Breast epithelium (tissue), 3 donors: ENCODE data around the gene CYP4F2.
"Not testable (repeated sequence)": the region's sequence is repeated elsewhere in the genome, so short reads cannot be mapped to it uniquely, and the experiment has no call there.

ENCODE experiments used
- POLR2A ChIP-seq: fragments of 450-650 bp; IDR thresholded peaks from one replicate; pipeline ENCODE4 v1.6.1; 2016; ENCODE audit warnings: antibody characterized with exemption, mild to moderate bottlenecking, moderate library complexity
- POLR2AphosphoS5 ChIP-seq, 3 donors: sonication (generic); formaldehyde crosslinking; IDR thresholded peaks; one replicate each; pipeline ENCODE4 v1.6.1; 2017; ENCODE audit warnings: antibody characterized with exemption in 3 of 3
- TF ChIP-seq, protein P1 (sequence below), 3 donors: fragments of 450-650 bp; IDR thresholded peaks; one replicate each; pipeline ENCODE4 v1.5.1; 2016 to 2017; ENCODE audit warnings: antibody characterized with exemption in 3 of 3, mild to moderate bottlenecking in 3 of 3, moderate library complexity in 3 of 3

DNA sequence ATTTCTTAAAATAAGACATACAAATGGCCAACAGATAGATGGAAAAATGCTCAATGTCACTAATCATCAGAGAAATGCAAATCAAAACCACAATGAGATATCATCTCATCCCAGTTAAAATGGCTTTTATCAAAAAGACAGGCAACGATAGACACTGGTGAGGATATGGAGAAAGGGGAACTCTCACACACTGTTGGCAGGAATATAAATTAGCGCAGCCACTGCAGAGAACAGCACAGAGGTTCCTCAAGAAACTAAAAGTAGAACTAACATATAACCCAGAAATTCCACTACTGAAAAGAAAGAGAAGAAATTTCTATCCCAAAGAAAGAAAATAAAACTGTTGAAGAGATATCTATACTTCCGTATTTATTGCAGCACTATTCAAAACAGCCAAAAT is 14.5 kb downstream of the CYP4F2 start:
- TF ChIP-seq, protein P1, sequence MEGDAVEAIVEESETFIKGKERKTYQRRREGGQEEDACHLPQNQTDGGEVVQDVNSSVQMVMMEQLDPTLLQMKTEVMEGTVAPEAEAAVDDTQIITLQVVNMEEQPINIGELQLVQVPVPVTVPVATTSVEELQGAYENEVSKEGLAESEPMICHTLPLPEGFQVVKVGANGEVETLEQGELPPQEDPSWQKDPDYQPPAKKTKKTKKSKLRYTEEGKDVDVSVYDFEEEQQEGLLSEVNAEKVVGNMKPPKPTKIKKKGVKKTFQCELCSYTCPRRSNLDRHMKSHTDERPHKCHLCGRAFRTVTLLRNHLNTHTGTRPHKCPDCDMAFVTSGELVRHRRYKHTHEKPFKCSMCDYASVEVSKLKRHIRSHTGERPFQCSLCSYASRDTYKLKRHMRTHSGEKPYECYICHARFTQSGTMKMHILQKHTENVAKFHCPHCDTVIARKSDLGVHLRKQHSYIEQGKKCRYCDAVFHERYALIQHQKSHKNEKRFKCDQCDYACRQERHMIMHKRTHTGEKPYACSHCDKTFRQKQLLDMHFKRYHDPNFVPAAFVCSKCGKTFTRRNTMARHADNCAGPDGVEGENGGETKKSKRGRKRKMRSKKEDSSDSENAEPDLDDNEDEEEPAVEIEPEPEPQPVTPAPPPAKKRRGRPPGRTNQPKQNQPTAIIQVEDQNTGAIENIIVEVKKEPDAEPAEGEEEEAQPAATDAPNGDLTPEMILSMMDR (IDR thresholded peaks at IDR 0.05): not testable (repeated sequence)
- not testable (repeated sequence) for TF ChIP-seq POLR2A; POLR2AphosphoS5 (IDR thresholded peaks at IDR 0.05)
